SK-N-SH treated with all-trans-retinoic acid at 6 μM for 48 hours (cell line): ENCODE results near the gene TCTN1.

Experiments
- ATAC-seq: fragments of 200-7000 bp; cut with Tn5 transposase; 3 replicates; pipeline ENCODE4 v1.9.1; 2020; ENCODE audit warnings: mild to moderate bottlenecking, moderate library complexity
- ARNTL ChIP-seq: fragments of 450-650 bp; formaldehyde crosslinking; IDR thresholded peaks from 2 replicates; pipeline ENCODE4 v1.5.0; 2020; ENCODE audit warnings: low read depth, mild to moderate bottlenecking, moderate library complexity, borderline replicate concordance
- BACH2 ChIP-seq: fragments of 250-450 bp; sonication (Bioruptor Pico); IDR thresholded peaks from 2 replicates; pipeline ENCODE4 v1.9.0; 2021; ENCODE audit warnings: mild to moderate bottlenecking, borderline replicate concordance
- CSDC2 ChIP-seq: fragments of 250-450 bp; sonication (Bioruptor Pico); IDR thresholded peaks from 2 replicates; pipeline ENCODE4 v1.5.0; 2020; ENCODE audit warnings: mild to moderate bottlenecking, moderate library complexity
- GLIS3 ChIP-seq: fragments of 250-450 bp; sonication (Bioruptor Pico); IDR thresholded peaks from 2 replicates; pipeline ENCODE4 v1.5.0; 2020; ENCODE audit warnings: mild to moderate bottlenecking, moderate library complexity
- ISL1 ChIP-seq: fragments of 250-450 bp; sonication (Bioruptor Pico); IDR thresholded peaks from 2 replicates; pipeline ENCODE4 v2.1.2; 2022; ENCODE audit warnings: mild to moderate bottlenecking, moderate library complexity
- PATZ1 ChIP-seq: fragments of 250-450 bp; sonication (Bioruptor Pico); IDR thresholded peaks from 2 replicates; pipeline ENCODE4 v1.8.0; 2020; ENCODE audit warnings: mild to moderate bottlenecking, moderate library complexity, borderline replicate concordance
- PPARA ChIP-seq: fragments of 250-450 bp; sonication (Bioruptor Pico); IDR thresholded peaks from 2 replicates; pipeline ENCODE4 v1.5.0; 2020; ENCODE audit warnings: mild to moderate bottlenecking, borderline replicate concordance
- RARB ChIP-seq: fragments of 250-450 bp; sonication (Bioruptor Pico); IDR thresholded peaks from 2 replicates; pipeline ENCODE4 v1.8.0; 2021; ENCODE audit warnings: mild to moderate bottlenecking, moderate library complexity
- TCF4 ChIP-seq: fragments of 250-450 bp; sonication (Bioruptor Pico); IDR thresholded peaks from 2 replicates; pipeline ENCODE4 v1.8.0; 2021; ENCODE audit warnings: mild to moderate bottlenecking, moderate library complexity, borderline replicate concordance
- TSHZ2 ChIP-seq: fragments of 250-450 bp; sonication (Bioruptor Pico); IDR thresholded peaks from 2 replicates; pipeline ENCODE4 v1.5.0; 2020; ENCODE audit warnings: mild to moderate bottlenecking, moderate library complexity
- ZC3H10 ChIP-seq: fragments of 250-450 bp; sonication (Bioruptor Pico); IDR thresholded peaks from 2 replicates; pipeline ENCODE4 v1.5.1; 2021; ENCODE audit warnings: mild to moderate bottlenecking, moderate library complexity
- ZFP3 ChIP-seq: fragments of 250-450 bp; sonication (Bioruptor Pico); IDR thresholded peaks from 2 replicates; pipeline ENCODE4 v1.5.0; 2020; ENCODE audit warnings: mild to moderate bottlenecking, moderate library complexity
- ZNF565 ChIP-seq: fragments of 450-650 bp; formaldehyde crosslinking; conservative IDR thresholded peaks from 2 replicates; pipeline ENCODE4 v1.5.0; 2020; ENCODE audit warnings: low read depth, mild to moderate bottlenecking, moderate library complexity
- ZNF70 ChIP-seq: fragments of 450-650 bp; formaldehyde crosslinking; IDR thresholded peaks from 2 replicates; pipeline ENCODE4 v1.5.0; 2020; ENCODE audit warnings: mild to moderate bottlenecking, moderate library complexity
- ZNF8 ChIP-seq: fragments of 450-650 bp; formaldehyde crosslinking; IDR thresholded peaks from 2 replicates; pipeline ENCODE4 v1.5.0; 2020; ENCODE audit warnings: mild to moderate bottlenecking, moderate library complexity
- TF ChIP-seq, protein P1 (sequence below): fragments of 250-450 bp; sonication (Bioruptor Pico); IDR thresholded peaks from 2 replicates; pipeline ENCODE4 v1.8.0; 2021; ENCODE audit warnings: low read depth, mild to moderate bottlenecking, moderate library complexity, borderline replicate concordance
- TF ChIP-seq, protein P2 (sequence below): fragments of 250-450 bp; sonication (Bioruptor Pico); IDR thresholded peaks from 2 replicates; pipeline ENCODE4 v1.5.1; 2021; ENCODE audit warnings: mild to moderate bottlenecking, moderate library complexity
- TF ChIP-seq, protein P3 (sequence below): fragments of 250-450 bp; sonication (Bioruptor Pico); IDR thresholded peaks from 2 replicates; pipeline ENCODE4 v1.5.1; 2020; ENCODE audit warnings: low read depth, mild to moderate bottlenecking, moderate library complexity

TCTN1 gene

GRCh38 chr12:110661337-110661972 is 47.5 kb downstream of the TCTN1 start:
- no peak for ATAC-seq
- no peak for TF ChIP-seq ZNF565 (CRISPR knock-in tag)
- TF ChIP-seq PPARA = no peak
- TF ChIP-seq, all 23 proteins: peak for 0

DNA sequence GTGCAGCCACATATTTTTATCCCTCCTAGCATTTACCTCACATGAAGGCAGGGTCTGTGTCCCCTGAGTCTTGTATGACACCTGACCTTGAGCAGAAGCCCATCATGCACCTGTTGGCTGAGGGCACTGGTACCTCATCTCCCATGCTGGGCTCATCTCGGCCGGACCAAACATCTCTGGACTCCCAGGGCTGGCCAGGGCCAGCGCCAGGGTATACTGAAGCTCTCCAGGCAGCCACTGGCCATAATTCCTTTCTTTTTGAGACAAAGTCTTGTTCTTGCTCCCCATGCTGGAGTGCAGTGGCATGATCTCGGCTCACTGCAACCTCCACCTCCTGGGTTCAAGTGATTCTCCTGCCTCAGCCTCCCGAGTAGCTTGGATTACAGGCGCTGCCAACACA is 53.0 kb downstream of the TCTN1 start:
- no peak for ATAC-seq
- TF ChIP-seq RARB (CRISPR knock-in tag) = no peak
- TF ChIP-seq, all 23 proteins: peak for 0

DNA sequence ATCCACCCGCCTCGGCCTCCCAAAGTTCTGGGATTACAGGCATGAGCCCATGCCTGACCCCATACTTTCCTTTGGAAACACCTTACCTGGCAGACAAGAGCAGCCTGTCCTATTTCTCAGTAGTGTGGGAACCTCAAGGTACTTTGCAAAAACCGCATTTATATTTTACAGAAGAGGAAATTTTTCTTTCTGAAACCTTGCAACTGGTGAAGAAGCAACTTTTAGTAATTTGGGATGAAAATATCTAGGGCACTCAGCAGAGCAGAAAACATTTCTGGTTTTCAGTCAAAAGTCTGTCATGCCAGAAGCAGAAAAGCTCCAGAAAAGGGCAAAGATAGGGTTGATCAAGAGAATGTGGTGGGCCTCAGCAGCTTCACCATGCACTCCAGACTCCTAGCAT is 53.7 kb downstream of the TCTN1 start:
- no peak for ATAC-seq
- TF ChIP-seq CSDC2 = no peak
- TF ChIP-seq ZNF70 (CRISPR knock-in tag) = no peak
- TF ChIP-seq GLIS3 (CRISPR knock-in tag) = no peak
- no peak for TF ChIP-seq TCF4 (CRISPR knock-in tag)
- TF ChIP-seq, protein P1, sequence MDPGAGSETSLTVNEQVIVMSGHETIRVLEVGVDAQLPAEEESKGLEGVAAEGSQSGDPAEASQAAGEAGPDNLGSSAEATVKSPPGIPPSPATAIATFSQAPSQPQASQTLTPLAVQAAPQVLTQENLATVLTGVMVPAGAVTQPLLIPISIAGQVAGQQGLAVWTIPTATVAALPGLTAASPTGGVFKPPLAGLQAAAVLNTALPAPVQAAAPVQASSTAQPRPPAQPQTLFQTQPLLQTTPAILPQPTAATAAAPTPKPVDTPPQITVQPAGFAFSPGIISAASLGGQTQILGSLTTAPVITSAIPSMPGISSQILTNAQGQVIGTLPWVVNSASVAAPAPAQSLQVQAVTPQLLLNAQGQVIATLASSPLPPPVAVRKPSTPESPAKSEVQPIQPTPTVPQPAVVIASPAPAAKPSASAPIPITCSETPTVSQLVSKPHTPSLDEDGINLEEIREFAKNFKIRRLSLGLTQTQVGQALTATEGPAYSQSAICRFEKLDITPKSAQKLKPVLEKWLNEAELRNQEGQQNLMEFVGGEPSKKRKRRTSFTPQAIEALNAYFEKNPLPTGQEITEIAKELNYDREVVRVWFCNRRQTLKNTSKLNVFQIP (CRISPR knock-in tag) = no peak
- no peak for TF ChIP-seq ZNF8 (CRISPR knock-in tag)
- no peak for TF ChIP-seq ZNF565 (CRISPR knock-in tag)
- TF ChIP-seq BACH2 (CRISPR knock-in tag) = no peak
- no peak for TF ChIP-seq ISL1 (CRISPR knock-in tag)
- TF ChIP-seq ZFP3 (CRISPR knock-in tag) = no peak
- no peak for TF ChIP-seq TSHZ2
- no peak for TF ChIP-seq PPARA
- TF ChIP-seq PATZ1 (CRISPR knock-in tag) = no peak
- no peak for TF ChIP-seq RARB (CRISPR knock-in tag)
- TF ChIP-seq, protein P2, sequence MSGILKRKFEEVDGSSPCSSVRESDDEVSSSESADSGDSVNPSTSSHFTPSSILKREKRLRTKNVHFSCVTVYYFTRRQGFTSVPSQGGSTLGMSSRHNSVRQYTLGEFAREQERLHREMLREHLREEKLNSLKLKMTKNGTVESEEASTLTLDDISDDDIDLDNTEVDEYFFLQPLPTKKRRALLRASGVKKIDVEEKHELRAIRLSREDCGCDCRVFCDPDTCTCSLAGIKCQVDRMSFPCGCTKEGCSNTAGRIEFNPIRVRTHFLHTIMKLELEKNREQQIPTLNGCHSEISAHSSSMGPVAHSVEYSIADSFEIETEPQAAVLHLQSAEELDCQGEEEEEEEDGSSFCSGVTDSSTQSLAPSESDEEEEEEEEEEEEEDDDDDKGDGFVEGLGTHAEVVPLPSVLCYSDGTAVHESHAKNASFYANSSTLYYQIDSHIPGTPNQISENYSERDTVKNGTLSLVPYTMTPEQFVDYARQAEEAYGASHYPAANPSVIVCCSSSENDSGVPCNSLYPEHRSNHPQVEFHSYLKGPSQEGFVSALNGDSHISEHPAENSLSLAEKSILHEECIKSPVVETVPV = no peak
- no peak for TF ChIP-seq ZC3H10 (CRISPR knock-in tag)
- no peak for TF ChIP-seq ARNTL (CRISPR knock-in tag)

GRCh38 chr12:110668480-110669192 is 54.7 kb downstream of the TCTN1 start:
- no peak for ATAC-seq

More at GRCh38 chr12:110668480-110669192, 54.7 kb downstream of the TCTN1 start:
- TF ChIP-seq ZFP3 (CRISPR knock-in tag) (no peak), ZC3H10 (CRISPR knock-in tag) (no peak), BACH2 (CRISPR knock-in tag) (no peak), TCF4 (CRISPR knock-in tag) (no peak), ARNTL (CRISPR knock-in tag) (no peak), ZNF8 (CRISPR knock-in tag) (no peak), PPARA (no peak), PATZ1 (CRISPR knock-in tag) (no peak), RARB (CRISPR knock-in tag) (no peak)
- TF ChIP-seq, protein P3, sequence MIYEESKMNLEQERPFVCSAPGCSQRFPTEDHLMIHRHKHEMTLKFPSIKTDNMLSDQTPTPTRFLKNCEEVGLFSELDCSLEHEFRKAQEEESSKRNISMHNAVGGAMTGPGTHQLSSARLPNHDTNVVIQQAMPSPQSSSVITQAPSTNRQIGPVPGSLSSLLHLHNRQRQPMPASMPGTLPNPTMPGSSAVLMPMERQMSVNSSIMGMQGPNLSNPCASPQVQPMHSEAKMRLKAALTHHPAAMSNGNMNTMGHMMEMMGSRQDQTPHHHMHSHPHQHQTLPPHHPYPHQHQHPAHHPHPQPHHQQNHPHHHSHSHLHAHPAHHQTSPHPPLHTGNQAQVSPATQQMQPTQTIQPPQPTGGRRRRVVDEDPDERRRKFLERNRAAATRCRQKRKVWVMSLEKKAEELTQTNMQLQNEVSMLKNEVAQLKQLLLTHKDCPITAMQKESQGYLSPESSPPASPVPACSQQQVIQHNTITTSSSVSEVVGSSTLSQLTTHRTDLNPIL = no peak
- TF ChIP-seq, protein P1 (CRISPR knock-in tag) = no peak
